Measurements from ENCODE around the gene DSG3. TPM values are rescaled to one million over a fixed set of nuclear protein-coding genes. Genes with fewer than 3 reads are reported as not detected.
"Not testable (repeated sequence)": the region's sequence is repeated elsewhere in the genome, so short reads cannot be mapped to it uniquely, and the experiment has no call there.

The DSG3 gene
- total RNA-seq, 2 experiments from 2014 or later, result not detected

- POLR2A ChIA-PET, result no interaction called here
- CTCF ChIA-PET, result no interaction called here
Observed at GRCh38 chr18:31489311-31489710, 41.8 kb downstream of the DSG3 start.

- POLR2A ChIA-PET, result no interaction called here
- CTCF ChIA-PET, result no interaction called here
Observed at GRCh38 chr18:31490387-31490786, 42.8 kb downstream of the DSG3 start.

GRCh38 chr18:31490833-31491232, 43.3 kb downstream of the DSG3 start:
- ChIA-PET POLR2A (no interaction called here), CTCF (no interaction called here)

GRCh38 chr18:31491586-31491985, 44.0 kb downstream of the DSG3 start:
- ChIA-PET CTCF (interaction anchor here (0.6 kb wide), 1 partner anchor 589 kb away, joined by 3 read pairs; no protein-coding TSS in a partner anchor), POLR2A (no interaction called here)

GRCh38 chr18:31492671-31493070, 45.1 kb downstream of the DSG3 start:
- ChIA-PET POLR2A (no interaction called here), CTCF (no interaction called here)

GRCh38 chr18:31493171-31493570, 45.6 kb downstream of the DSG3 start:
- ChIA-PET POLR2A (no interaction called here), CTCF (no interaction called here)

GRCh38 chr18:31493941-31494340, 46.4 kb downstream of the DSG3 start:
- POLR2A ChIA-PET, result no interaction called here

GRCh38 chr18:31494705-31495244, 47.2 kb downstream of the DSG3 start:
- POLR2A ChIA-PET, CTCF ChIA-PET: not testable (repeated sequence)

More at GRCh38 chr18:31493941-31494340, 46.4 kb downstream of the DSG3 start:
- CTCF ChIA-PET, result no interaction called here

- ChIA-PET POLR2A (no interaction called here), CTCF (no interaction called here)
Observed at GRCh38 chr18:31497404-31497835, 49.9 kb downstream of the DSG3 start.

GRCh38 chr18:31497836-31498573, 50.5 kb downstream of the DSG3 start, which contains the start of gene DSG2:
Gene DSG2 (plus strand): TSS chr18:31498177. CDS start chr18:31498252, 75 bp downstream.
- CTCF ChIA-PET, result no interaction called here

GRCh38 chr18:31498574-31499524, 51.3 kb downstream of the DSG3 start:
- ChIA-PET POLR2A (no interaction called here), CTCF (no interaction called here)

More at GRCh38 chr18:31497836-31498573, 50.5 kb downstream of the DSG3 start, which contains the start of gene DSG2:
- POLR2A ChIA-PET, result no interaction called here

GRCh38 chr18:31500051-31500688, 52.6 kb downstream of the DSG3 start:
- POLR2A ChIA-PET, result no interaction called here
- CTCF ChIA-PET, result no interaction called here

- ChIA-PET POLR2A (no interaction called here), CTCF (no interaction called here)
Observed at GRCh38 chr18:31503011-31503410, 55.5 kb downstream of the DSG3 start.

- CTCF ChIA-PET, result no interaction called here
Observed at GRCh38 chr18:31504455-31505147, 57.1 kb downstream of the DSG3 start.

GRCh38 chr18:31505156-31505555, 57.6 kb downstream of the DSG3 start:
- CTCF ChIA-PET, result no interaction called here
- POLR2A ChIA-PET, result no interaction called here

More at GRCh38 chr18:31504455-31505147, 57.1 kb downstream of the DSG3 start:
- POLR2A ChIA-PET, result no interaction called here

- ChIA-PET POLR2A (no interaction called here), CTCF (no interaction called here)
Observed at GRCh38 chr18:31506024-31506742, 58.6 kb downstream of the DSG3 start.

GRCh38 chr18:31507124-31507523, 59.6 kb downstream of the DSG3 start:
- CTCF ChIA-PET, POLR2A ChIA-PET: not testable (repeated sequence)

GRCh38 chr18:31508781-31509180, 61.2 kb downstream of the DSG3 start:
- POLR2A ChIA-PET, result no interaction called here
- CTCF ChIA-PET, result no interaction called here

- POLR2A ChIA-PET, result no interaction called here
- CTCF ChIA-PET, result no interaction called here
Observed at GRCh38 chr18:31509571-31509970, 62.0 kb downstream of the DSG3 start.
